SK-N-MC (cell line): ENCODE measurements around the gene MAD2L1.

Experiments
- EZH2 ChIP-seq: fragments of 200-600 bp; sonication (generic); IDR thresholded peaks from one replicate; pipeline ENCODE4 v1.6.1; 2017; ENCODE audit warnings: antibody characterized with exemption
- POLR2AphosphoS5 ChIP-seq: IDR thresholded peaks from 2 replicates; pipeline ENCODE4 v1.6.1; 2012; ENCODE audit warnings: mild to moderate bottlenecking, low read depth, low read length, borderline replicate concordance

GRCh38 chr4:120034913-120035312, 31.7 kb downstream of the MAD2L1 start:
- TF ChIP-seq POLR2AphosphoS5, result no peak
- no peak for TF ChIP-seq EZH2
